Measurements from ENCODE around the gene ZNF648.
"Not testable (repeated sequence)": the region's sequence is repeated elsewhere in the genome, so short reads cannot be mapped to it uniquely, and the experiment has no call there.

ZNF648 gene

GRCh38 chr1:182069028-182069466, 7.5 kb upstream of the ZNF648 start:
- DNase-seq = peak; percentile 76

- DNase-seq = no peak
Observed at GRCh38 chr1:182066934-182067333, 5.4 kb upstream of the ZNF648 start.

GRCh38 chr1:182065126-182065845, 3.8 kb upstream of the ZNF648 start:
- no peak for DNase-seq

GRCh38 chr1:182064611-182065010, 3.1 kb upstream of the ZNF648 start:
- DNase-seq = no peak

DNA sequence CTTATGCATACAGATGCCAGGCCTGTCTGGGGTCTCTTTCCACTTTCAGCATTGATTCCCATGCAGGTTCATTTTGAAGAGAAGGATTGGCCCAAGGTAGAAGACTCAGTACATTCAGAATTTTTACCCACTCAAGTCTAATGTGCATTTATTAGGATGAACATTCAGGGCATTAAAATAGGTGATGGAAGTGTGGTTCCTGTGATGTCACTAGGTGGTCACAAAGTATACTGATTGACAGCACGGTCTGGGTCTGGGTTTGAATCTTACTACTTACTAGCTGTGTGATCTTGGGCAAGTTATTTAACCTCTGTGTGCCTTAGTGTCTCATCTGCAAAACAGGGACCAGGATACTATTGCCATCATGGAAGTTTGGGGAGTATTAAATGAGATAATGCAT, 711 bp upstream of the ZNF648 start:
- no peak for DNase-seq

GRCh38 chr1:182060877-182061276, 635 bp downstream of the ZNF648 start:
- DNase-seq = no peak

GRCh38 chr1:182059936-182060335, 1.6 kb downstream of the ZNF648 start:
- DNase-seq = no peak

- DNase-seq = no peak
Observed at GRCh38 chr1:182056601-182057366, 4.7 kb downstream of the ZNF648 start.

GRCh38 chr1:182054698-182055326, 6.7 kb downstream of the ZNF648 start:
- peak; percentile 91 for DNase-seq

DNA sequence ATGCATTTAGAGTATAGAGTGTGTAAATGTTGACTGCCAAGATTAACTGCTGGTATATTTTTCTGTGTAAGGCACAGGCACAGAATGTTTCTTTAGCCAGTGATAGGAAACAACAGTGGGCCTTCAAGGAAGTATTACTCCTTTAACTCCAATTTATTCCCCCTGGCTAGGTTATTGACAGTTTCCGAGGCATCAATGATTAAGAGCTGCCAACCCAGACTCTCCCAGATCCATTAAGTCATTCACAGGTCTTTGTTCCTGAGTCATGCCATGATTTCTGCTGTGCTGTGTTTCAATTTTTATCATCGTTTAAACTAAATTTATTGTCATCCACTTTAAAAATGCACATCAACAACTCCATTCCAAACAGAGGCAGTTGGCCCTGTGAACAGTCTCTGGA, 9.2 kb downstream of the ZNF648 start:
- DNase-seq = no peak

DNA sequence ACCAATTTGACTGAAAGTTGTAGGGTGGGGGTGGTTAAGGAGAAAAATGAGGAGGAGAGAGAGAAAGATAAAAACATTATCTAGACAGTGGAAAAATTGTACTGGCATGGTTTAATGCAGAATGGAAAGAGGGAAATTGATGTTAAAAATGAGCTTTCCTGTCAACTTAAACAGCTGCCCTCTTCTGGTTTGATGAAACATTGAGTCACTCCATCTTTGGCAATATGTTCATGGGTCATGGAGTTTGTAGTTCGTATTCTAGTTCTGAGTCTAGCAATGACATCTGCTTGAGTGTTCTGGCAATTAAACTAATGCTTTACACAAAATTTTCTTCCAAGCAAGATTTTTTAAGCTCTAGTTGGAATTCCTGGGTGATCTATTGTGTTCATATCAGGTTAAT, 9.6 kb downstream of the ZNF648 start:
- DNase-seq = no peak

DNA sequence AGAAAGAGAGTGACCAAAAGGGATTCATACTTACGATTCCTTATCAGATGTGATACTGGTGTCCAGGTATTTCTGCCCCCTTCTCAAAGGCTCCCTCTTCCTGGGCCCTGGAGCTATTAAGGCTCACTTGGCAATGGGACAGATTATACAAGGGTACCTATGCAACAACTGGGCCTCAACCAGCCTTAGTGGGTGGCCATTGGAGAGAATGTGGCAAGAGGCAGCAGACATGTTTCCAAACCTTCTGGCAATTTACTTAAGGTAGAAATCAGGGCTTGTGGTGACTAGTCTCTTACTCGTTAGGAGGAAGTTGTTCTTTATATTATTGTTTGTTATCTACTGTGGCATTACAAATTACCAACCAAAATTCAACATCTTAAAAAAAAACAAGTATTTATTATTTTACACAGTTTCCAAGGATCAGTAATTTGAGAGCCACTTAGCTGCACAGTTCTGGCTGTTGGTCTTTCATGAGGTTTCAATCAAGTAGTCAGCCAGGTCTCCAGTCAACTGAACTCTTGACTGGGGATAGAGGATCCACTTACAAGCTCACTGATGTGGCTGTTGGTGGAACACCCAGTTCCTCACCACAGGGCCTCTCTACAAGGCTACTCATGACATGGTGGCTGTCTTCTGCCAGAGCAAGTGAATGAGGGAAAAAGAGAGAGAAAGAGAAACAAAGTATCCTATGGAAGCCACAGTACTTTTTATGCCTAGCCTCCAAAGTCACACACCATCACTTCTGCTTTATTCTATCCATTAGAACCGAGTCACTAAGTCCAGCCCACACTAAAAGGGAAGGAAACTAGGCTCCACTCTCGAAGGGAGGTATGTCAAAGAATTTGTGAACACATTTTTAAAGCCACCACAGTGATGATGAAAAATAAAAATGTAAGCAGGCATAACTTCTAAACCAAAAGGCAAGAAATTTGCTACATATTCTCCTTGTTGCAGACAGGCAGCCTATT, 10.7 kb downstream of the ZNF648 start:
- no peak for DNase-seq

- no peak for DNase-seq
Observed at GRCh38 chr1:182048562-182048961, 12.9 kb downstream of the ZNF648 start.

GRCh38 chr1:182046763-182047162, 14.7 kb downstream of the ZNF648 start:
- DNase-seq = no peak

- DNase-seq = not testable (repeated sequence)
Observed at GRCh38 chr1:182045481-182045880, 16.0 kb downstream of the ZNF648 start.

DNA sequence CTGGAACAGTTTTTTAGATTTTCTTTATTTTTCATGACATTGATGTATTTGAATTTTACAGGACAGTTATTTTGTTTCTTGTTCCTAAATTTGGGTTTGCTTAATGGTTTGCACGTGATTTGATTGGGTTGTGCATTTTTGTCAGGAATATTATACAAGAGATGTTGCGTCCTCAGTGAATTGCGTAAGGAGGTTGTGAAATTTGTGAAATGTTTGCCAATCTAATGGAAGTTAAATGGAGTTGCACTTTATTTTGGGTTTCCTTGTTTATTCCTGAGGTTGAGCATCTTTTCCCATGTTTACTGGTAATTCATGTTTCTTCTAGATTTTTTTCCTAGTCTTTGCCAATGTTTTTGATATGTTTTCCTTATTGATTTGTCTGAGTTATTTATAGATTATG, 19.9 kb downstream of the ZNF648 start:
- DNase-seq = no peak

GRCh38 chr1:182038220-182038619, 23.3 kb downstream of the ZNF648 start:
- DNase-seq = no peak

GRCh38 chr1:182035097-182035770, 26.3 kb downstream of the ZNF648 start:
- peak; percentile 23 for DNase-seq

- no peak for DNase-seq
Observed at GRCh38 chr1:182032251-182032650, 29.3 kb downstream of the ZNF648 start.

DNA sequence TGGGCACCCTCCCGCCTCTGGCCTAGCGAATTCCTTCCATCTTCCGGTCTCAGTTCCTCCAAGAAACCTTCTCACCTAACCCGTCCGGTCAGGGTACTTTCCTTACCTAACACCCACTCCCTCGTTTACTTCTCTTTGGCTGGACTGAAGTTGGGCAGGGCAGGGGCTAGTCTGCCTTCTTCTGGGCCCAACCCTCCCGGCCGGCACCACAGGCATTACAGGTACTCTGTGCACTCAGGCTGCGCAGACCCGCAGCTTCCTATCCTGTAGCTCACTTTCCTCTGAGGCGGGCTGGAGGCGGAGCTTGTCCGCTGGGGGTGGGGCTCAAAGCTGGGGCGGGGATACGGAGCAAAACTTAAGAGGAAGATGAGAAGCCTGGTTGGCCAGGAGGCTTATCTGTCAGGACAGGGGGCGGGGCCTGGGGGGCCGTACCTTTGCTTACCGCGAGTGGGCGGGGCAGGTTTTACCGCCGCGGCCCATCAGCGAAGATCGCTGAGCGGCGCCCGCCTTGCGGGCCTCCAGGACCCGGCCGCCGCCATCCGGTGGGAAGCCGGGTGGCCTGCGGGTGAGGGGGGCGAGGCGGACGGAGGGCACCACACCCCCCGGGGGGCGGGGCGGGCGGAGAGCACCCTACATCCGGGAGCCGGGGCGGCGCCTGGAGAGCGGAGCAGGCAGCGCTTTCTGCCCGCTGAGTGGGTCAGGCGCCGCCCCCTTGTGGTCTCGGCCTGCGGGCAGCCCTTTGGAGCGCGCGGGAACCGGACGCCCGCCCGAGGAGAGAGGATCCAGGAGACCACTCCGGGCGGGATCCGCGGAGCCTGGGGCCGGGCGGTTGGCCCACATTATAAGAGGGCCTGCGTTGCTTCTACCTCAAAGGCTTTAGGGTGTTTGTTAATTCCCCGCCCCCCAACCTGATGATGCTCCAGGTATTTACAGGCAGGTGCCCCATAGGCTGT, 31.9 kb downstream of the ZNF648 start:
- peak; percentile 99 for DNase-seq

- DNase-seq = no peak
Observed at GRCh38 chr1:182029002-182029378, 32.5 kb downstream of the ZNF648 start.
